Gastroesophageal sphincter (tissue), 3 donors: Measurements from ENCODE around the gene DGLUCY.

Experiments
- CTCF ChIP-seq, 4 experiments: fragments of 200-600 bp in 2 of 4; fragments of 450-650 bp in 2 of 4; sonication (generic) in 1 of 4; IDR thresholded peaks; one replicate each; pipeline ENCODE4 v1.5.1; 2017 to 2019; ENCODE audit warnings: antibody characterized with exemption in 4 of 4, mild to moderate bottlenecking in 2 of 4, moderate library complexity in 2 of 4
- EP300 ChIP-seq: sonication (generic); formaldehyde crosslinking; IDR thresholded peaks from one replicate; pipeline ENCODE4 v1.6.1; 2017; ENCODE audit warnings: antibody characterized with exemption, mild to moderate bottlenecking
- POLR2A ChIP-seq, 2 donors: fragments of 450-650 bp; IDR thresholded peaks; one replicate each; pipeline ENCODE4 v1.6.1; 2017; ENCODE audit warnings: antibody characterized with exemption in 2 of 2, mild to moderate bottlenecking in 2 of 2, moderate library complexity in 1 of 2
- POLR2AphosphoS5 ChIP-seq: sonication (generic); formaldehyde crosslinking; IDR thresholded peaks from one replicate; pipeline ENCODE4 v1.6.1; 2017; ENCODE audit warnings: antibody characterized with exemption

GRCh38 chr14:91270188-91270587, 156.3 kb downstream of the DGLUCY start:
- no peak for TF ChIP-seq CTCF (IDR thresholded peaks at IDR 0.05)
- no peak for TF ChIP-seq POLR2A (IDR thresholded peaks at IDR 0.05)
- TF ChIP-seq EP300: no peak
- TF ChIP-seq POLR2AphosphoS5: no peak
